A549 (cell line): ENCODE data around the gene LIN37. TPM values are rescaled to one million over a fixed set of nuclear protein-coding genes. Genes with fewer than 3 reads are reported as not detected.

Experiments
- ATAC-seq, 2 experiments: fragments of 200-7000 bp in 1 of 2; fragments of >200 bp in 1 of 2; cut with Nextera tagmentation in 1 of 2; cut with Tn5 transposase in 1 of 2; 3 replicates each; pipeline versions ENCODE4 v1.8.0 to v1.9.1; 2018 to 2020; ENCODE audit warnings: mild to moderate bottlenecking in 1 of 2, moderate library complexity in 1 of 2
- CTCF ChIA-PET: fragments of 300-600 bp; sonication (Branson Sonifier 250); formaldehyde crosslinking; extraction: SDS; loops from one replicate; lab custom pipeline; 2021; ENCODE audit warnings: antibody characterized with exemption, inconsistent platforms; lab: Yijun Ruan, JAX
- POLR2A ChIA-PET: fragments of 350-600 bp; formaldehyde crosslinking; extraction: SDS; loops from one replicate; lab custom pipeline; 2021; ENCODE audit warnings: antibody characterized with exemption, inconsistent platforms; lab: Yijun Ruan, JAX
- DNase-seq, 2 experiments: peaks; one replicate each; pipeline versions ENCODE4 v3.0.0 to v3.0.0-alpha.2; 2011 to 2016; ENCODE audit warnings: low read depth in 1 of 2, low spot score in 1 of 2
- FAIRE-seq: peaks from 2 replicates; lab custom pipeline; 2011; peaks lifted over from hg19 to GRCh38; lab: Jason Lieb, UNC
- H3K27ac ChIP-seq, 2 experiments: fragments of >200 bp; sonication (Bioruptor Twin); formaldehyde crosslinking; 3 replicates each; pipeline ENCODE4 v1.5.1; 2016 to 2017
- H3K4me1 ChIP-seq: fragments of >200 bp; sonication (Bioruptor Twin); formaldehyde crosslinking; 3 replicates; pipeline ENCODE4 v1.6.1; 2016
- H3K4me2 ChIP-seq: fragments of >200 bp; sonication (Bioruptor Twin); formaldehyde crosslinking; 3 replicates; pipeline ENCODE4 v1.6.1; 2016
- H3K4me3 ChIP-seq: fragments of >200 bp; sonication (Bioruptor Twin); formaldehyde crosslinking; 3 replicates; pipeline ENCODE4 v1.5.1; 2016
- H3K9me3 ChIP-seq: fragments of >200 bp; sonication (Bioruptor Twin); formaldehyde crosslinking; 3 replicates; pipeline ENCODE4 v1.6.1; 2016
- BHLHE40 ChIP-seq: IDR thresholded peaks from 2 replicates; pipeline ENCODE4 v1.6.1; 2012; ENCODE audit warnings: low read depth, low read length, inconsistent platforms
- CBX2 ChIP-seq: fragments of 200-600 bp; sonication (generic); IDR thresholded peaks from 2 replicates; pipeline ENCODE4 v1.6.1; 2016; ENCODE audit warnings: low read depth, mild to moderate bottlenecking, borderline replicate concordance
- CTCF ChIP-seq: fragments of >200 bp; sonication (Bioruptor Twin); formaldehyde crosslinking; IDR thresholded peaks from 3 replicates; pipeline ENCODE4 v1.5.1; 2016
- EHMT2 ChIP-seq: fragments of 200-600 bp; sonication (generic); IDR thresholded peaks from 2 replicates; pipeline ENCODE4 v1.6.1; 2016; ENCODE audit warnings: antibody characterized with exemption, low read depth, mild to moderate bottlenecking, moderate library complexity
- FOSB ChIP-seq: fragments of 250-450 bp; sonication (Bioruptor Pico); IDR thresholded peaks from 2 replicates; pipeline ENCODE4 v1.5.0; 2020; ENCODE audit warnings: mild to moderate bottlenecking, moderate library complexity
- FOSL2 ChIP-seq, 2 experiments: fragments of 450-650 bp in 1 of 2; fragments of >200 bp in 1 of 2; sonication (Bioruptor Twin) in 1 of 2; formaldehyde crosslinking; IDR thresholded peaks; 2 replicates each; pipeline versions ENCODE4 v1.5.0 to v1.6.1; 2016 to 2020; ENCODE audit warnings: mild to moderate bottlenecking in 1 of 2, moderate library complexity in 1 of 2
- GATA3 ChIP-seq: IDR thresholded peaks from 2 replicates; pipeline ENCODE4 v1.6.1; 2012; ENCODE audit warnings: borderline replicate concordance
- HES2 ChIP-seq: fragments of >200 bp; sonication (Bioruptor Twin); formaldehyde crosslinking; IDR thresholded peaks from 2 replicates; pipeline ENCODE4 v1.6.1; 2016
- JUN ChIP-seq, 2 experiments: fragments of >200 bp; sonication (Bioruptor Twin); formaldehyde crosslinking; IDR thresholded peaks; 2 replicates in 1 of 2; 3 replicates in 1 of 2; pipeline ENCODE4 v1.6.1; 2016 to 2017
- PBX3 ChIP-seq: IDR thresholded peaks from 2 replicates; pipeline ENCODE4 v1.6.1; 2012
- PHF8 ChIP-seq: fragments of 200-600 bp; sonication (generic); IDR thresholded peaks from 2 replicates; pipeline ENCODE4 v1.6.1; 2016; ENCODE audit warnings: low read depth, mild to moderate bottlenecking, antibody characterized with exemption, moderate library complexity, borderline replicate concordance
- SREBF2 ChIP-seq: fragments of 450-650 bp; IDR thresholded peaks from 2 replicates; pipeline ENCODE4 v1.6.1; 2014; ENCODE audit warnings: mild to moderate bottlenecking, moderate library complexity
- ZFP36 ChIP-seq: fragments of 450-650 bp; IDR thresholded peaks from 2 replicates; pipeline ENCODE4 v1.6.1; 2014; ENCODE audit warnings: borderline replicate concordance; ENCODE audit not compliant: partially characterized antibody
- ZNF302 ChIP-seq: fragments of 250-450 bp; sonication (Bioruptor Pico); IDR thresholded peaks from 2 replicates; pipeline ENCODE4 v1.9.0; 2021; ENCODE audit warnings: inconsistent platforms, mild to moderate bottlenecking, moderate library complexity
- WGBS: methylation state at CpG from one replicate; pipeline ENCODE4 v1.1.6; 2017; ENCODE audit errors: missing lambda C conversion rate; 5-methylcytosine and 5-hydroxymethylcytosine counted together
- polyA plus RNA-seq, 4 experiments: library from polyadenylated mRNA; depleted of rRNA in 3 of 4; stranded (reverse); fragments of >200 nt; fragmentation: RNase III in 1 of 4; extraction: RNeasy Plus Mini Kit Qiagen cat#74134 plus additional on column Dnase treatment in 1 of 4; gene quantifications; 2 replicates in 3 of 4; 3 replicates in 1 of 4; pipeline ENCODE4 v1.2.3, GENCODE V29; 2011 to 2017
- TF ChIP-seq, protein P1 (sequence below): IDR thresholded peaks from 2 replicates; pipeline ENCODE4 v1.6.1; 2012
- TF ChIP-seq, protein P2 (sequence below): fragments of >200 bp; sonication (Bioruptor Twin); formaldehyde crosslinking; IDR thresholded peaks from 3 replicates; pipeline ENCODE4 v1.6.1; 2016

Gene LIN37
- polyA plus RNA-seq, 2 of the 4 experiments (the other 2 are of a cell fraction): 8.1 to 23.1 TPM

- Histone ChIP-seq H3K4me1 (peaks cover 8% of the 10 kb centered on the region), H3K4me3 (no peak overlapping the region), H3K4me2 (no peak overlapping the region), H3K9me3 (no peaks in the 10 kb centered on the region), H3K27ac (no peak overlapping the region)
- CTCF ChIA-PET: interaction anchor here (0.6 to 5.9 kb wide), 15 partner anchors 8 to 141 kb away, joined by 3 to 23 read pairs (median 4); partner anchors contain the start of gene KIRREL2
- ATAC-seq: peak in 1 of 2 experiments; percentile 3; a peak in 2 of 6 replicates
- WGBS: 81% methylated on average over 13 of the region's 19 CpGs
- POLR2A ChIA-PET: no interaction called here
- DNase-seq: no peak
- TF ChIP-seq SREBF2 (no peak), JUN (IDR thresholded peaks at IDR 0.05) (no peak), BHLHE40 (no peak), FOSL2 (IDR thresholded peaks at IDR 0.05) (no peak), FOSL2 (CRISPR knock-in tag; IDR thresholded peaks at IDR 0.05) (no peak), ZFP36 (no peak), CBX2 (no peak), HES2 (no peak), PBX3 (no peak)
- TF ChIP-seq, protein P1, sequence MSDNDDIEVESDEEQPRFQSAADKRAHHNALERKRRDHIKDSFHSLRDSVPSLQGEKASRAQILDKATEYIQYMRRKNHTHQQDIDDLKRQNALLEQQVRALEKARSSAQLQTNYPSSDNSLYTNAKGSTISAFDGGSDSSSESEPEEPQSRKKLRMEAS: no peak
- no peak for FAIRE-seq
Measured at GRCh38 chr19:35789978-35790944, 41.9 kb downstream of the LIN37 start.

GRCh38 chr19:35790981-35791813 is 42.8 kb downstream of the LIN37 start:
- ATAC-seq (peak; percentile 28 to 71; a peak in 4 of 6 replicates), DNase-seq (peak in 1 of 2 experiments; percentile 38), FAIRE-seq (no peak)
- Histone ChIP-seq H3K4me1 (peaks cover 8% of the 10 kb centered on the region), H3K4me3 (no peak overlapping the region), H3K9me3 (no peaks in the 10 kb centered on the region), H3K27ac (no peak overlapping the region), H3K4me2 (no peak overlapping the region)
- ChIA-PET CTCF (interaction anchor here (0.9 to 5.9 kb wide), 10 partner anchors 9 to 140 kb away, joined by 3 to 23 read pairs (median 5); partner anchors contain the start of gene KIRREL2), POLR2A (no interaction called here)
- TF ChIP-seq FOSL2 (IDR thresholded peaks at IDR 0.05): no peak
- TF ChIP-seq FOSL2 (CRISPR knock-in tag; IDR thresholded peaks at IDR 0.05): no peak
- peak; percentile 24; the same call in 2 of the 3 replicates for TF ChIP-seq CTCF
- 63% methylated on average over 20 of the region's 20 CpGs for WGBS

DNA sequence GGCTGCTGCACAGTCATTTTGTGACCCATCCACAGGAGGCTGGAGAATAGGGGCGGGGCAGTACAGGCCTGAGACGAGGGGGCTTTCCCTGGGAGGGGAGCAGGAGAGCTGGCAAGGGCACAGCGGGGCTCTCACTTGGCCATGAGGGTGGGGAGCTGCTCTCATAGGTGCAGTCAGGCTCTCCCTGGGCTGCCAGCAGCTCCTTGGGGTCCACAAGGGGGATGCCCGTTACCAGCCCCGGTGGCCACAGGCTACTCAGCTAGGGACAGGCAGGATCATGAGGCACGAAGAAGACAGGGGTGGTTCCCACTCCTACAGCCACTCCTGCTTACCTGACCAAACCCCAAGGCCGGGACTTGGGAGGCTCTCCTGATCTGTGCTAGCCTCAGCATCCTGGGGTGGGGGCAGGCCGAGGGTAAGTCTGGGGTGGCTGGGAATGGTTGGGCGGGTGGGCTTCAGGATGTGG is 43.5 kb downstream of the LIN37 start:
- FAIRE-seq (no peak), ATAC-seq (no peak), DNase-seq (no peak)
- H3K4me3 ChIP-seq: no peak overlapping the region
- H3K9me3 ChIP-seq: no peaks in the 10 kb centered on the region
- POLR2A ChIA-PET: no interaction called here
- peaks cover 8% of the 10 kb centered on the region for H3K4me1 ChIP-seq
- H3K27ac ChIP-seq: no peak overlapping the region
- WGBS: 84% methylated on average over 9 of the region's 9 CpGs
- CTCF ChIA-PET: interaction anchor here (0.9 to 2.2 kb wide), 4 partner anchors 9 to 43 kb away, joined by 3 to 9 read pairs (median 6); no protein-coding TSS in a partner anchor
- no peak overlapping the region for H3K4me2 ChIP-seq
- TF ChIP-seq PHF8: no peak
- no peak for TF ChIP-seq EHMT2
- TF ChIP-seq, protein P2, sequence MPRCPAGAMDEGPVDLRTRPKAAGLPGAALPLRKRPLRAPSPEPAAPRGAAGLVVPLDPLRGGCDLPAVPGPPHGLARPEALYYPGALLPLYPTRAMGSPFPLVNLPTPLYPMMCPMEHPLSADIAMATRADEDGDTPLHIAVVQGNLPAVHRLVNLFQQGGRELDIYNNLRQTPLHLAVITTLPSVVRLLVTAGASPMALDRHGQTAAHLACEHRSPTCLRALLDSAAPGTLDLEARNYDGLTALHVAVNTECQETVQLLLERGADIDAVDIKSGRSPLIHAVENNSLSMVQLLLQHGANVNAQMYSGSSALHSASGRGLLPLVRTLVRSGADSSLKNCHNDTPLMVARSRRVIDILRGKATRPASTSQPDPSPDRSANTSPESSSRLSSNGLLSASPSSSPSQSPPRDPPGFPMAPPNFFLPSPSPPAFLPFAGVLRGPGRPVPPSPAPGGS: no peak
- no peak for TF ChIP-seq CBX2
- TF ChIP-seq FOSB: no peak
- TF ChIP-seq GATA3: no peak
- TF ChIP-seq ZNF302 (CRISPR knock-in tag): no peak
